ENCODE measurements around the gene SEMA6A. TPM values are rescaled to one million over a fixed set of nuclear protein-coding genes. Genes with fewer than 3 reads are reported as not detected.

Gene SEMA6A
- polyA plus RNA-seq, 1 donor (not counting 4 experiments of a cell fraction or from before 2014, with no cell fraction given) = 0.68 TPM

DNA sequence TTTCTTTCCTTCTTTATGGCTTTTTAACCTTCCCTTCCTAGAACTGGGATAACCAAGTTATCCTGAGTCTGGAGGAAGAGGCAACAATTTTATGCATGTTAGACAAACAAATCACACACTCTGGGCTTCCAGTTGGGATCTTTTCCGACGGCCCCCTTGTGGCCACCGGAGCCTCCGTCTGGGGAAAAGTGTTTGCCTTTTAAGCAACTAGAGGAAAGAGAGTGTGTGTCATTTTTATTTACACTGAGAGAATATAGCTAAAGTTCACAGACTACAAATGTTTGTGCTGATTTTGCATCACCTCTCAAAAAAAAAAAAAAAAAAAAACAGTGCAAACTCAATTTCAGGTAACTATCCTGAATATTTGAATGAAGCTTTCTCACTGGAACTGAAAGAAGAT lies 126.2 kb downstream of the SEMA6A start:
- no peak overlapping the region for H2AFZ ChIP-seq (ENCODE audit: control insufficient read depth, low read length)
- dilution Hi-C loops (cut with MboI; ENCODE audit: extremely low pct_ligation_motif_present, low sequenced_read_pairs) = no loop called here
- TF ChIP-seq, protein P1, sequence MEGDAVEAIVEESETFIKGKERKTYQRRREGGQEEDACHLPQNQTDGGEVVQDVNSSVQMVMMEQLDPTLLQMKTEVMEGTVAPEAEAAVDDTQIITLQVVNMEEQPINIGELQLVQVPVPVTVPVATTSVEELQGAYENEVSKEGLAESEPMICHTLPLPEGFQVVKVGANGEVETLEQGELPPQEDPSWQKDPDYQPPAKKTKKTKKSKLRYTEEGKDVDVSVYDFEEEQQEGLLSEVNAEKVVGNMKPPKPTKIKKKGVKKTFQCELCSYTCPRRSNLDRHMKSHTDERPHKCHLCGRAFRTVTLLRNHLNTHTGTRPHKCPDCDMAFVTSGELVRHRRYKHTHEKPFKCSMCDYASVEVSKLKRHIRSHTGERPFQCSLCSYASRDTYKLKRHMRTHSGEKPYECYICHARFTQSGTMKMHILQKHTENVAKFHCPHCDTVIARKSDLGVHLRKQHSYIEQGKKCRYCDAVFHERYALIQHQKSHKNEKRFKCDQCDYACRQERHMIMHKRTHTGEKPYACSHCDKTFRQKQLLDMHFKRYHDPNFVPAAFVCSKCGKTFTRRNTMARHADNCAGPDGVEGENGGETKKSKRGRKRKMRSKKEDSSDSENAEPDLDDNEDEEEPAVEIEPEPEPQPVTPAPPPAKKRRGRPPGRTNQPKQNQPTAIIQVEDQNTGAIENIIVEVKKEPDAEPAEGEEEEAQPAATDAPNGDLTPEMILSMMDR (optimal IDR thresholded peaks at IDR 0.05 in 1 of 3, IDR thresholded peaks at IDR 0.05 in 1 of 3, conservative IDR thresholded peaks at IDR 0.05 in 1 of 3; ENCODE audit: extremely low read depth in 1 of 3, insufficient read depth in 2 of 3, low read length in 3 of 3) = no peak
- TF ChIP-seq EZH2 (IDR thresholded peaks at IDR 0.05; ENCODE audit: low read length) = no peak

DNA sequence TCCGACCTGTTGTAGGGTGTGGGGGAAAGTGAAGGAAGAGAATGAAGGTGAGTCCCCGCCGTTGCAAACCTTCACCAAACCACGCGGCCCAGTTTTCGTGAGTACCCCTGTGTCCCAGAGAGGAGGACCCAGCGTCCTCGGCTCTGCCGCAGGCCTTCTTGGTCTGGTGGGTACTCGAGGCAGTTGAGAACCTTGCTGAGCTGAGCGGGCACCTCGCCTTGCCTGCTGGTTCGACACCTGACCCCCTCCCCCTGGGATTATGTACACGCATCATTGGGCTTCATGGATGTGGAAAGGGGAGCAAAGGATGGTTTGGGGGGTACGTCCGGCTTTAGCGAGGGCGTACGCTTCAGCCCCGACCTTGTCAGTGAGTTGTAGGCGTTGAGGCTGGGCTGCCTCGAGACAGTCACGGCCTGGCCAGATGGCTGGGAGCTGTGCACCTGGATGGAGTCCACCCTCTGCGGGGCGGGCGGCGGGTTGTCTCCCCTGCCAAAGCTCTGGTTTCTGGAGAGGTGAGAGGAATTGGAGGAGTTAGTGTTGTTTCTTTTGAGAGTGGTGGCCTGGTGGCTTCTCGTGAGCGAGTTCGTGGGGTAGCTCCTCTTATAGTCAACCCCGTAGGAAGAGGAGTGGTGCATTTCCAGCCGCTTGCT lies 128.1 kb downstream of the SEMA6A start:
- Histone ChIP-seq H3K79me2 (ENCODE audit: control insufficient read depth, insufficient read depth, low read length) (no peaks in the 10 kb centered on the region), H3K9me1 (ENCODE audit: control insufficient read depth, extremely low read depth, insufficient read depth, low read length) (no peaks in the 10 kb centered on the region), H3K4me1 (ENCODE audit: control insufficient read depth, extremely low read depth, insufficient read depth, low read length) (no peaks in the 10 kb centered on the region), H3K9ac (ENCODE audit: control insufficient read depth, extremely low read depth, insufficient read depth, low read length) (no peak overlapping the region), H2AFZ (ENCODE audit: control insufficient read depth, low read length) (no peak overlapping the region), H3K27ac (ENCODE audit: control insufficient read depth, insufficient read depth, low read length) (no peak overlapping the region), H3K4me2 (ENCODE audit: control insufficient read depth, extremely low read depth, insufficient read depth, low read depth, low read length) (no peak overlapping the region), H3K27me3 (ENCODE audit: control insufficient read depth, extremely low read depth, insufficient read depth, low read length) (no peaks in the 10 kb centered on the region), H4K20me1 (ENCODE audit: control insufficient read depth, extremely low read depth, insufficient read depth, low read length) (no peaks in the 10 kb centered on the region), H3K9me3 (ENCODE audit: control insufficient read depth, low read depth, low read length) (no peaks in the 10 kb centered on the region), H3K4me3 (ENCODE audit: control insufficient read depth in 2 of 3, extremely low read depth in 1 of 3, insufficient read depth in 2 of 3, low read depth in 1 of 3, low read length in 3 of 3) (no peak overlapping the region), H3K36me3 (ENCODE audit: control insufficient read depth in 2 of 2, extremely low read depth in 1 of 2, insufficient read depth in 2 of 2, low read length in 2 of 2) (no peaks in the 10 kb centered on the region)
- TF ChIP-seq EZH2 (IDR thresholded peaks at IDR 0.05; ENCODE audit: low read length) = no peak
- TF ChIP-seq, protein P1 (optimal IDR thresholded peaks at IDR 0.05 in 1 of 3, IDR thresholded peaks at IDR 0.05 in 1 of 3, conservative IDR thresholded peaks at IDR 0.05 in 1 of 3; ENCODE audit: extremely low read depth in 1 of 3, insufficient read depth in 2 of 3, low read length in 3 of 3) = no peak
- DNase-seq (ENCODE audit: low read depth, low spot score) (no peak), FAIRE-seq (no peak)
- dilution Hi-C loops (cut with MboI; ENCODE audit: extremely low pct_ligation_motif_present, low sequenced_read_pairs) = no loop called here

More for the DNA sequence above, 126.2 kb downstream of the SEMA6A start:
- no peak overlapping the region for H3K4me3 ChIP-seq (ENCODE audit: control insufficient read depth in 2 of 3, extremely low read depth in 1 of 3, insufficient read depth in 2 of 3, low read depth in 1 of 3, low read length in 3 of 3)
- no peaks in the 10 kb centered on the region for H3K36me3 ChIP-seq (ENCODE audit: control insufficient read depth in 2 of 2, extremely low read depth in 1 of 2, insufficient read depth in 2 of 2, low read length in 2 of 2)
- FAIRE-seq = no peak
- H4K20me1 ChIP-seq (ENCODE audit: control insufficient read depth, extremely low read depth, insufficient read depth, low read length) = no peaks in the 10 kb centered on the region
- H3K9me1 ChIP-seq (ENCODE audit: control insufficient read depth, extremely low read depth, insufficient read depth, low read length) = no peaks in the 10 kb centered on the region
- no peaks in the 10 kb centered on the region for H3K9me3 ChIP-seq (ENCODE audit: control insufficient read depth, low read depth, low read length)
- H3K27ac ChIP-seq (ENCODE audit: control insufficient read depth, insufficient read depth, low read length) = no peak overlapping the region
- H3K4me2 ChIP-seq (ENCODE audit: control insufficient read depth, extremely low read depth, insufficient read depth, low read depth, low read length) = no peak overlapping the region
- H3K79me2 ChIP-seq (ENCODE audit: control insufficient read depth, insufficient read depth, low read length) = no peaks in the 10 kb centered on the region
- no peak overlapping the region for H3K9ac ChIP-seq (ENCODE audit: control insufficient read depth, extremely low read depth, insufficient read depth, low read length)
- H3K27me3 ChIP-seq (ENCODE audit: control insufficient read depth, extremely low read depth, insufficient read depth, low read length) = no peaks in the 10 kb centered on the region
- H3K4me1 ChIP-seq (ENCODE audit: control insufficient read depth, extremely low read depth, insufficient read depth, low read length) = peaks cover 12% of the 10 kb centered on the region
- DNase-seq (ENCODE audit: low read depth, low spot score) = no peak
